ENCODE results near the gene ARHGEF16.
A peak's percentile ranks its signal among the peaks of the same experiment; 100 is the strongest.

The ARHGEF16 gene

DNA sequence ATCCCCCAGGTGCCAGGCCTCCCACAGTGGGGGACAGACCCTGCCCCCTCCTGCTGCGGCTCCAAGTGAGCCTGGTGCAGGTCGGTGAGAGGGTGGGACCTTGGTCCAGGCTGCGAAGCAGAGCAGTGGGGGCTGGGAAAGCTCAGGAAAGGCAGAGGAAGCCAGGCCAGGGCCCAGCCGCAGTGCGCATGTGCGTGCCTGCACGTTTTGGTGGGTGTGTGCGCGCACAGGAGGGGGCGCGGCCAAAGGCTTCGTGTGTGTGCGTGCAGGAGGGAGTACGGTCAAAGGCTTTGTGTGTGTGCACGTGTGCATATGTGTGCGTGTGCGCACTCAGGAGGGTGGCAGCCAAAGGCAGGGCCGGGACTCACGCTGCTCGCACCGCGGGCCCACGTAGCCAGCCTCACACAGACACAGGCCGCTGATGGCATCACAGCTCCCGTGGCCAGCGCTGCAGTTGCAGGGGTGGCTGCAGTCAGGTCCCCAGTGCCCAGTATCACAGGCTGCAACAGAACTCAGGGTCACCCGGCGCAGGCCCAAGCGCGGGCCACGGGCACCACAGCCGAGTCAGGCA, 45.9 kb downstream of the ARHGEF16 start:
- DNase-seq: no peak
- H3K4me3 ChIP-seq (ENCODE audit: low read depth, low read length): no peak overlapping the region

DNA sequence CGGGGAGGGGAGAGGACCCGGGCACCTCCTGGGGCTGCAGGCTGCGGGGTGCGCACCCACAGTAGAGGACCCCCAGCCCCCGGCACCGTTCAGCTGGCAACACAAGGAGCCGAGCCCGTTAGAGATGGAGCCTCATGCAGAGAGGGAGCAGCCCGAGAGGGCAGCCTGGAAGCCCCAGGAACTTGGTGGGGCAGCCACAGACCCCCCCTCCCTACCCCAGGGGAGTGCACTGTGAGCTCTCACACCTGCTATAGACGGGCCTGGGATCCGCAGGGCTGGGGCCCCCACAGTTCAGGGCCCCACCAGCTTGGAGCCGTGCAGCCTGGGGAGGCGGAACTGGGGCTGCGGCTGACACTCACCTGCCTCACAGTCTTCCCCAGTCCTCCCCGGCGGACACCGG, 47.0 kb downstream of the ARHGEF16 start:
- no peaks in the 10 kb centered on the region for H3K27me3 ChIP-seq
- DNase-seq: no peak
- no peaks in the 10 kb centered on the region for H3K4me1 ChIP-seq
- no peaks in the 10 kb centered on the region for H3K9me3 ChIP-seq
- H3K4me3 ChIP-seq (ENCODE audit: low read depth, low read length): no peak overlapping the region
- TF ChIP-seq, protein P1, sequence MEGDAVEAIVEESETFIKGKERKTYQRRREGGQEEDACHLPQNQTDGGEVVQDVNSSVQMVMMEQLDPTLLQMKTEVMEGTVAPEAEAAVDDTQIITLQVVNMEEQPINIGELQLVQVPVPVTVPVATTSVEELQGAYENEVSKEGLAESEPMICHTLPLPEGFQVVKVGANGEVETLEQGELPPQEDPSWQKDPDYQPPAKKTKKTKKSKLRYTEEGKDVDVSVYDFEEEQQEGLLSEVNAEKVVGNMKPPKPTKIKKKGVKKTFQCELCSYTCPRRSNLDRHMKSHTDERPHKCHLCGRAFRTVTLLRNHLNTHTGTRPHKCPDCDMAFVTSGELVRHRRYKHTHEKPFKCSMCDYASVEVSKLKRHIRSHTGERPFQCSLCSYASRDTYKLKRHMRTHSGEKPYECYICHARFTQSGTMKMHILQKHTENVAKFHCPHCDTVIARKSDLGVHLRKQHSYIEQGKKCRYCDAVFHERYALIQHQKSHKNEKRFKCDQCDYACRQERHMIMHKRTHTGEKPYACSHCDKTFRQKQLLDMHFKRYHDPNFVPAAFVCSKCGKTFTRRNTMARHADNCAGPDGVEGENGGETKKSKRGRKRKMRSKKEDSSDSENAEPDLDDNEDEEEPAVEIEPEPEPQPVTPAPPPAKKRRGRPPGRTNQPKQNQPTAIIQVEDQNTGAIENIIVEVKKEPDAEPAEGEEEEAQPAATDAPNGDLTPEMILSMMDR (IDR thresholded peaks at IDR 0.05; ENCODE audit: low read depth, low read length): no peak
- H3K36me3 ChIP-seq: no peaks in the 10 kb centered on the region

More for the DNA sequence above, 45.9 kb downstream of the ARHGEF16 start:
- Histone ChIP-seq H3K36me3 (no peaks in the 10 kb centered on the region), H3K4me1 (no peaks in the 10 kb centered on the region), H3K9me3 (no peaks in the 10 kb centered on the region), H3K27me3 (no peaks in the 10 kb centered on the region)
- TF ChIP-seq, protein P1 (IDR thresholded peaks at IDR 0.05; ENCODE audit: low read depth, low read length): no peak

DNA sequence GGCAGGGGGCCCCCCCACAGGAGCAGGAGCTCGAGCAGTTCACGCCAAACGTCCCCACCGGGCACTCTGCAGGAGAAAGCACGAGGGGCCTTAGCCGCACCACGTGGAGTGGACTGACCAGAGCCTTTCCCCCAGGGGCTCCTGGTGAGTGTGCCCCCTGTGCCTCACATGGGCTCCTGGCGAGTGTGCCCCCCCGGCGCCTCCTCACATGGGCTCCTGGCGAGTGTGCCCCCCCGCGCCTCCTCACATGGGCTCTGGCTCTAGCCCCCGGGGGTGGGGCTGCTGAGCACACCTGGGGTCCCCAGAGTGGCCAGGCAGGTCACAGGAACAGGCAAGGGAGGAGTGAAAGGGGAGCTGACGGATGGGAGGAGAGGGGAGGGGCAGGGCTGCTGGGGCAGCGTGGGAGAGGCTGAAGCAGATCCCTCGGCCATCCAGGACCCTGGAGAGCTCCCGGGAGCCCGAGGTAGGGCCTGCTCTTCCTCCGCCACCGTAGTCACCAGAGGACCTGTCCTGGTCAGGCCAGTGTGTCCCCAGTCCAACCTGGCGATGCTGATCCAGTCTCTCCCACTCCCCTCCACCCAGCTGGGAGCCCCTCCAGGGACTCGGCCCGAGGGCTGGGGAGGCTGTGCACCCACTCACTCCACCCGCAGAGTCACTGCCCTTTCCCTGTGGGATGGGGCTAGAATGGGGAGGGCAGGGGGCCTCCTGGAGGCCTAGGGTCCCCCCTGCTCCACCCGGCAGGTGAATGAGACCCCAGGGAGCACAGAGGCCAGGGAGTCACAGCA, 47.6 kb downstream of the ARHGEF16 start:
- peak; percentile 33 for DNase-seq
- TF ChIP-seq, protein P1 (IDR thresholded peaks at IDR 0.05; ENCODE audit: low read depth, low read length): no peak
- no peaks in the 10 kb centered on the region for H3K4me1 ChIP-seq
- H3K36me3 ChIP-seq: no peaks in the 10 kb centered on the region
- no peaks in the 10 kb centered on the region for H3K9me3 ChIP-seq
- H3K27me3 ChIP-seq: no peaks in the 10 kb centered on the region
- H3K4me3 ChIP-seq (ENCODE audit: low read depth, low read length): no peak overlapping the region

DNA sequence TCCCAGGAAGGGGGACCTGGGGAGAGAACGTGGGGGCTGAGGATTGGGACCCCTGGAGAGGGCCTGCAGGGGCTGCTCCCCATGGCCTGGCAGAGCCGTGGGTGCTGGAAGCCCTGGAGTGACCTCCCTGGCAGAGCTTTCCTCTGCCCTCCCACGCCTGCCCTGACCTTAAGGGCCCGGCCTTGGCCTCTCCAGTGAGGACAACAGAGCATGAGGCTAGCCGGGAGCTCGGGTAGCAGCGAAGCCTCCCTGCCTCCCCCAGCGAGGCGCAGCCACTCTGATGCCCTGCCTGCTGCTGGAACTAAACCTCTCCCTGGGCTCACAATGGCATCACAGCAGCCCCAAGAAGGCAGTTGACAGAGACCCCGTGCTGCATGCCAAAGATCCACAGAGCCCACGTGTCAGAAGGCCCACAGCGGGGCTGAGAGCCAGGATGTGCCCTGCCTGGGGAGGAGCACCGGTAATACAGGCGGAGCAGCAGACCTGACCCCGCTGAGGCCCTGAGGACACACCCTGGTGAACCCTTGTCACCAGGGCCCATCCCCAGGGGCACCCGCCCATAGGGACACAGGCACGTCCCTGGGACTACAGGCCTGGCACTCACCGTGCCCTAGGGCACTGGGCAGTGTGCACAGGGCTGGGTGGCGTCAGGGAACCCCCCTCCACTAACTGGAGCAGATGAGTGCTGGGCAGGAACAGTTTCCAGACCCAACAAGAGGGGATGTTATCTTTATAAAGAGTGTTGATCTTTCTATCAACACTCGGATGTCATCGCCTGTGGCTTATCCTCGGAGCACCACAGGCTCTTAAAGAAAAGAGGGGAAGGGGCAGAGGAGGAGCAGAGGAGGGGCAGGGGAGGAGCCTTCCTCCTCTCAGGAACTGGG, 48.4 kb downstream of the ARHGEF16 start:
- Histone ChIP-seq H3K27me3 (no peaks in the 10 kb centered on the region), H3K36me3 (no peaks in the 10 kb centered on the region), H3K9me3 (no peaks in the 10 kb centered on the region), H3K4me1 (no peaks in the 10 kb centered on the region), H3K4me3 (ENCODE audit: low read depth, low read length) (no peak overlapping the region)
- TF ChIP-seq, protein P1 (IDR thresholded peaks at IDR 0.05; ENCODE audit: low read depth, low read length): no peak
- no peak for DNase-seq

DNA sequence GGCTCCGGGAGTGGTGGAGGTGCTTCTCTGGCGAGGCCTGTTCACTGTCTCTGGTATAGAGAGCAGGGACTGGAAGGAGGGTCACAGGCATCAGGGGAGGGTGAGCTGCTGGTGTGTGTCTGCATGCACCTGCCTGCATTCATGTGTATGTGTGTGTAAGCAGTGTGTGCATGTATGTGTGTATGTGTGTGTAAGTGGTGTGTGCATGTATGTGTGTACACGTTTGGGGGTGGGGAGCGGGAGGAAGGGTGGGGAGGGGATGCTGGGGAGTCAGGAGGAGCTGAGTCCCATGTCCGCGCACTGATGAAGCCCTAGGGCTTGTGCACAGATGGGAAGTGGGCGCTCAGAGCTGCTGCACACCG, 49.0 kb downstream of the ARHGEF16 start:
- no peaks in the 10 kb centered on the region for H3K4me1 ChIP-seq
- H3K4me3 ChIP-seq (ENCODE audit: low read depth, low read length): no peak overlapping the region
- H3K27me3 ChIP-seq: no peaks in the 10 kb centered on the region
- H3K36me3 ChIP-seq: no peaks in the 10 kb centered on the region
- no peaks in the 10 kb centered on the region for H3K9me3 ChIP-seq
- DNase-seq: no peak
- TF ChIP-seq, protein P1 (IDR thresholded peaks at IDR 0.05; ENCODE audit: low read depth, low read length): no peak
